ENCODE data around the gene ANK3. TPM values are rescaled to one million over a fixed set of nuclear protein-coding genes. Genes with fewer than 3 reads are reported as not detected.

The ANK3 gene
- total RNA-seq, 2 donors from 2014 or later = 46.0 to 47.8 TPM

DNA sequence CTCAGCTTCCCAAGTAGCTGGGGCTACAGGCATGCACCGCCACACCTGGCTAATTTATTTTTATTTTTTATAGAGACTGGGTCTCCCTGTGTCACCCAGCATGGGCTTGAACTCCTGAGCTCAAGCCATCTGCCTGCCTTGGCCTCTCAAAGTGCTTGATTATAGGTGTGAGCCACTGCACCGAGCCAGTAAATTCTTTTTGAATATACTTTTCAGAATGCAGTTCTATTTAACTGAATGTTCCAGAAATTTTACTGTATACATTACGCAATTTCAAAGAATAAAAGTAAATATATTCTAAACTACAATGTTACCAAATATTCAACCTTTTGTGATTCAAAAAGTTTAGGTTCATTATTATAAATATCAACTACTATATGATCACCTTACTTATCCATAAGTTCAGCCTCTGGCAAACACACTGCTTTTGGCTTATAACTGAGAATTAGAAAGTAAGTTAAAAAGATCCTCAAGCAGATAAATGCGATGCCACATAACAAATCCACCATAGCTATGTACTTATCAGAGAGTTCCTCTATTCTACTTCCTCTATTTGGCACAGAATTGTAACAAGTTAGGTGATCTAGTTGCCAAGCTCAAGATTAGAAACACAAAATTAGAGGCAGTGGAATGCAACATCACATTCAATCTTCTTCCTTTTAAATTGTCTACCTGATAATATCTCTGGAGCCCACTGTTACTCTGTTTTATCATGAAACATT, 118.2 kb downstream of the ANK3 start:
- intact Hi-C loops (cut with DNase I) = no loop called here
- Histone ChIP-seq H3K27me3 (replicated peaks; ENCODE audit: insufficient read depth) (no peaks in the 10 kb centered on the region), H3K4me1 (replicated peaks) (no peaks in the 10 kb centered on the region), H3K9me3 (no peaks in the 10 kb centered on the region), H3K27ac (no peak overlapping the region), H3K4me3 (no peak overlapping the region), H3K36me3 (no peaks in the 10 kb centered on the region)
- TF ChIP-seq POLR2A (IDR thresholded peaks at IDR 0.05) (no peak), POLR2AphosphoS5 (IDR thresholded peaks at IDR 0.05) (no peak)
- TF ChIP-seq, protein P1, sequence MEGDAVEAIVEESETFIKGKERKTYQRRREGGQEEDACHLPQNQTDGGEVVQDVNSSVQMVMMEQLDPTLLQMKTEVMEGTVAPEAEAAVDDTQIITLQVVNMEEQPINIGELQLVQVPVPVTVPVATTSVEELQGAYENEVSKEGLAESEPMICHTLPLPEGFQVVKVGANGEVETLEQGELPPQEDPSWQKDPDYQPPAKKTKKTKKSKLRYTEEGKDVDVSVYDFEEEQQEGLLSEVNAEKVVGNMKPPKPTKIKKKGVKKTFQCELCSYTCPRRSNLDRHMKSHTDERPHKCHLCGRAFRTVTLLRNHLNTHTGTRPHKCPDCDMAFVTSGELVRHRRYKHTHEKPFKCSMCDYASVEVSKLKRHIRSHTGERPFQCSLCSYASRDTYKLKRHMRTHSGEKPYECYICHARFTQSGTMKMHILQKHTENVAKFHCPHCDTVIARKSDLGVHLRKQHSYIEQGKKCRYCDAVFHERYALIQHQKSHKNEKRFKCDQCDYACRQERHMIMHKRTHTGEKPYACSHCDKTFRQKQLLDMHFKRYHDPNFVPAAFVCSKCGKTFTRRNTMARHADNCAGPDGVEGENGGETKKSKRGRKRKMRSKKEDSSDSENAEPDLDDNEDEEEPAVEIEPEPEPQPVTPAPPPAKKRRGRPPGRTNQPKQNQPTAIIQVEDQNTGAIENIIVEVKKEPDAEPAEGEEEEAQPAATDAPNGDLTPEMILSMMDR (IDR thresholded peaks at IDR 0.05) = no peak
- no peak for DNase-seq (ENCODE audit: low spot score)
- 72% methylated on average over 4 of the region's 4 CpGs for WGBS

DNA sequence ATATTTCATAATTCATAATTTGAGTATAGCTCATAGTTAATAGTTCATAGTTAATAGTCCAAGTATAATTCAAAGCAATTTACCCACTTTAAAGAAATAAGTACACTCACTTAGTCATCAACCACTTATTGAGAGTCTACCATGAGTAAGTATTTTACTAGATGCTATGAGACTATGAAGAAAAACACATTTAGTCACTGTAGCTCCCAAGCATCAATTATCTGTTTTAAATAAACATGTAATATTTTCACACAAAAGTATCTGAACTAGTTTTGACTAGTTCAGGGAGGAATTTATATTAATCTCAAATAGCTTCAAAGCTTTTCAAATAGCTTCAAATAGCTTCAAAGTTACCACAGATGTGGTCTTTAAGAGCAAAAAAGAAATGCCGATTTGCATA, 119.2 kb downstream of the ANK3 start:
- Histone ChIP-seq H3K9me3 (no peaks in the 10 kb centered on the region), H3K27me3 (replicated peaks; ENCODE audit: insufficient read depth) (no peaks in the 10 kb centered on the region), H3K36me3 (no peaks in the 10 kb centered on the region), H3K4me1 (replicated peaks) (no peaks in the 10 kb centered on the region), H3K4me3 (no peak overlapping the region), H3K27ac (no peak overlapping the region)
- 86% methylated on average over 1 of the region's 1 CpG for WGBS
- no peak for TF ChIP-seq POLR2AphosphoS5 (IDR thresholded peaks at IDR 0.05)
- TF ChIP-seq POLR2A (IDR thresholded peaks at IDR 0.05) = no peak
- TF ChIP-seq, protein P1 (IDR thresholded peaks at IDR 0.05) = no peak
- intact Hi-C loops (cut with DNase I) = no loop called here
- no peak for DNase-seq (ENCODE audit: low spot score)

DNA sequence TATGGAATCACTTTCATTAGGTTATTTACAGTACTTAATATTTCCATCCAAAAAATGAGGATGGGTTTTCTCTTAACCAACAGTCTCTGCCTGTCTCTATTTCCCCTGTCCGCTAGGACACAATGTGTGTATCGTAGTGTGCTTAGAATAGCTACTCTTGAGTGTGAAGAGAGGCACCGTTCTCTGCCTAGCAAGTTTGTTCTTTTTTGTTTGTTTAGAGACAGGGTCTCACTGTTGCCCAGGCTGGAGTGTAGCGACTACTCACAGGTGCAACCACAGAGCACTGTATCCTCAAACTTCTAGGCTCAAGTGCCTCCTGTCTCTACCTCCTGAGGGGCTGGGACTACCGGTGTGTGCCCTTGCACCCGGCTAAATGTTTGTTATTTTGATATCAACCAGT, 121.9 kb downstream of the ANK3 start:
- Histone ChIP-seq H3K27me3 (replicated peaks; ENCODE audit: insufficient read depth) (no peaks in the 10 kb centered on the region), H3K4me1 (replicated peaks) (no peaks in the 10 kb centered on the region), H3K27ac (no peak overlapping the region), H3K4me3 (no peak overlapping the region), H3K9me3 (no peaks in the 10 kb centered on the region), H3K36me3 (no peaks in the 10 kb centered on the region)
- TF ChIP-seq, protein P1 (IDR thresholded peaks at IDR 0.05) = no peak
- TF ChIP-seq POLR2A (IDR thresholded peaks at IDR 0.05) (no peak), POLR2AphosphoS5 (IDR thresholded peaks at IDR 0.05) (no peak)
- DNase-seq (ENCODE audit: low spot score) = no peak
- 75% methylated on average over 6 of the region's 6 CpGs for WGBS
- intact Hi-C loops (cut with DNase I) = no loop called here

DNA sequence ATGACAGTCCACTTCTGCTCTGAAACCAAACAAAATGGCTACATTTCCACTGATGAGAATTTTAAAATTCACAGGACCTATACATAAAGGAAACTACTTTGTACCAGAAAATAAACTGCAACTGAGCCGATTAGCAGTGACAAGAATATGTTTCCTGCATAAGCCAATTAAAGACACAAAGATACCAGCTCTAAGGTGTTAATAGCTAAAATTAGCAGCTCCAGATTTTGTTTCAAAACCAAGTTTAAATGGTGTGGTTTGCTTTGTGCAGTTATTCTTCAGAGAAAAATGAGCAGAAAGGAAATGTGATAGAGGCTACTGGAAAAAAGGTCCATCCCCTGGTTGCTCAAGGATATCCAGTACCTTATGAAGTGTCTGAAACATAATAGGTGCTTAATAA, 123.2 kb downstream of the ANK3 start:
- 94% methylated on average over 1 of the region's 1 CpG for WGBS
- H3K9me3 ChIP-seq = no peaks in the 10 kb centered on the region
- H3K4me1 ChIP-seq (replicated peaks) = no peaks in the 10 kb centered on the region
- TF ChIP-seq POLR2AphosphoS5 (IDR thresholded peaks at IDR 0.05) = no peak
- TF ChIP-seq, protein P1 (IDR thresholded peaks at IDR 0.05) = no peak
- no peak for TF ChIP-seq POLR2A (IDR thresholded peaks at IDR 0.05)
- intact Hi-C loops (cut with DNase I) = no loop called here
- H3K36me3 ChIP-seq = no peaks in the 10 kb centered on the region
- H3K27me3 ChIP-seq (replicated peaks; ENCODE audit: insufficient read depth) = no peaks in the 10 kb centered on the region
- no peak for DNase-seq (ENCODE audit: low spot score)
- no peak overlapping the region for H3K27ac ChIP-seq
- H3K4me3 ChIP-seq = no peak overlapping the region

DNA sequence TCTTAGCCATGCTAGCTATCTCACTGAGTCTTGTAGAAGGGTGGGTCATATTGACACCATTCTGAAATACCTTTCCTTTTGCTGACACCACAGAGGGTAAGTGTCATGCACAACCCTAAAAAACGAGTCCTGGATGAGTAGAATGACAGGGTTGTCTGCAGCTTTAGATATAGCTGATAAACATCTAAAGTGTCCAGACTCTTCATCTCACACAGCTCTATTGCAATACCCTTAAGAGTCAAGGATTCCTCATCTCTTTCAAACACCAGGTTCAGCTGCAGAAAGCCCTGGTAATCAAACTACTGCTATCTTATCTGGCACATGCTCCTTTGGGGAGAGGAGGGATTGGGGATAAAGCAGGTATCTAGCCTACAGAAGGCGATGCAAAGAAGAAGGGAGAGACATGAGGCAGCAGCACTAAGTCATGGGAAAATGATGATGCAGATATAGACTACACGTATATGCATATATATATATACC, 127.0 kb downstream of the ANK3 start:
- Histone ChIP-seq H3K4me1 (replicated peaks) (no peaks in the 10 kb centered on the region), H3K9me3 (no peaks in the 10 kb centered on the region), H3K27ac (no peak overlapping the region), H3K27me3 (replicated peaks; ENCODE audit: insufficient read depth) (no peaks in the 10 kb centered on the region), H3K36me3 (no peaks in the 10 kb centered on the region), H3K4me3 (no peak overlapping the region)
- TF ChIP-seq, protein P1 (IDR thresholded peaks at IDR 0.05) = no peak
- TF ChIP-seq POLR2A (IDR thresholded peaks at IDR 0.05) (no peak), POLR2AphosphoS5 (IDR thresholded peaks at IDR 0.05) (no peak)
- 81% methylated on average over 3 of the region's 3 CpGs for WGBS
- DNase-seq (ENCODE audit: low spot score) = no peak
- intact Hi-C loops (cut with DNase I) = no loop called here
